NCI-H226 (cell line): Measurements from ENCODE around the gene ANKRD10.
"Not testable (repeated sequence)": the region's sequence is repeated elsewhere in the genome, so short reads cannot be mapped to it uniquely, and the experiment has no call there.

Experiments
- DNase-seq: peaks from one replicate; pipeline ENCODE4 v3.0.0-alpha.2; 2015

The ANKRD10 gene

DNA sequence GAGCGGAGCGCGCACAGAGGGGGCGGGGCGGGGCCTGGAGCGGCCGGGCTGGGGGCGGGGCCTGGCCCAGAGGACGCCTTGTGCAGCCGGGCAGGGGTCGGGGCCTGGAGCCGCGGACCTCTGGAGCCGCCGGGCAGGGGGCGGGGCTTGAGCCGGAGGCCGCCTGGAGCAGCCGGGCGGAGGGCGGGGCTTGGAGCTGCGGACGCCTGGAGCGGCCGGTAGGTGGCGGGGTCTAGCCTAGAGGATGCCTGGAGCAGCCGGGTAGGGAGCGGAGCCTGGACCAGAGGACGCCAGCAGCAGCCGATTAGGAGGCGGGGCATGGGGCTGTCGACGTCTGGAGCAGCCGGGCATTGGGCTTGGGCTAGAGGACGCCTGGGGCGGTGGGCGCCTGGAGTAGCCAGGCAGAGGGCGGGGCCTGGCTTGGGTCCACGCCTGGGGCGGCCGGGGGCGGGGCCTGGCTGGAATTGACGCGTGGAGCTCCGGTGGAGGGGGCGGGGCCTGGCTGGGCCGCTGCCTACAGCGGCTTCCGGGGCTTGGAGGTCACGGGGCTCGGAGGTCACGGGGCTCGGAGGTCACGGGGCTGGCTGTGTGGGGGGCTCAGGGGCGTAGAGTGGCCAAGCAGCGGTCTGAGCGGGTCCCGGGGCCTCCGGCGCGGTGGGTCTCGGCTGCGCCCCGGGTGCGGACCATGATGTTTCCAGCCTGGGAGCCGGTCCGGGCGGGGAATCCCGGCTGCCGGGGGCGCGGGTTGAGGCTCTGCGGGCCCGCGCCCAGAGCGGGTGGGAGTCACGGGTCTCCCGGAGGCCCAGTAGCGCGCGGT lies at the start of gene ANKRD10:
ANKRD10 (minus strand) TSS at position 13 of the 817 bp plus-strand sequence. CDS start 135 bp downstream, outside the sequence.
- peak; percentile 99 for DNase-seq

DNA sequence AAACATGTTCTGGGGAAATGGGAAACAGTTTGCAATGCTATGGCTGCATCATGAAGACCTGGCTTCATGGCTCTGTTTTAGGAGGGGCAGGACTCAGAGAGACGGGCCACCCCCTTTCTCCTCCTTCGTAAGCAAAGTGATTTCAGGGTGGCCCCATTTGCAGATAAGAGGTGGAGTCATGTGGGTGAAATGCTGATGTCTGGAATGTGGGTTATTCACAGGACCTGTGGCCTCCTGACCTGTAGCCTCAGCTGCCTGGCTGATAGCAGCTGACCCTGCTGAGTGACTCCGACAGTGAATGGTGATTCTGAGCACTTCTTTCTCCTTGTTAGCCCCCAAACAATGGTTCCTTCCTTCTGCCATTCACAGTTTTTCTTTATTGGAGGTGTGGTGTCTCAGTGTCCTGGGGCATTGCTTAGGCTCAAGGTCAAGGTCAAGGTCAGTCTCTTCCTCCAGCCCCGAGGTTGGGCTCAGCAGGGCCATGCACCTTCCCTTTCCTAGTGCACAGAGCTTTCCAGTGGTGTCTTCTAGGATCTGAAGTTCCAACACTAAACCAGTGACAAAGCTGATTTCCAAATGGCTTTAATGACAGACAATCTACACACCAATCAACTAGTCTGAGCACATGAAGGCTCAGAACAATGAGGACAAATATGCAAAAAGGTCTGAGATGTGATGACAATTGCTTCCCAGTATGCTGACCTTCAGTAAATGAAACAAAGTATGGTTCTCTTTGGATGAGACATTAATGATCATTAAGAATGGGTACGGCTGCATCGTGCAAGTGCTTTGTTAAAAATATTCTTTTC lies 49.6 kb upstream of the ANKRD10 start:
- no peak for DNase-seq

DNA sequence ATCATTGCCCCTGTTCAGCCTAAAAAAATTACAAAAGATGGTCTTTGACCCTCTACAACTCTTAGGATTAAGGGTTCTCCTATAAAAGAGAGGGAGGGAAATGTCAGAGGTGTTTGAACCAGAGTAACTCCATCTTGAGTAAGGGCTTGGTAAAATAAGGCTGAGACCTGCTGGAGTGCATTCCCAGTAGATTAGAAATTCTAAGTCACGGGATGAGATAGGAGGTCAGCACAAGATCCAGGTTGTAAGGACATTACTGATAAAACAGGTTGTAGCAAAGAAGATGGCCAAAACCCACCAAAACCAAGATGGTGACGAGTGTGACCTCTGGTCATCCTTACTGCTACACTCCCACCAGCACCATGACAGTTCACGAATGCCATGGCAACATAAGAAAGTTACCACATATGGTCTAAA lies 48.7 kb upstream of the ANKRD10 start:
- no peak for DNase-seq

DNA sequence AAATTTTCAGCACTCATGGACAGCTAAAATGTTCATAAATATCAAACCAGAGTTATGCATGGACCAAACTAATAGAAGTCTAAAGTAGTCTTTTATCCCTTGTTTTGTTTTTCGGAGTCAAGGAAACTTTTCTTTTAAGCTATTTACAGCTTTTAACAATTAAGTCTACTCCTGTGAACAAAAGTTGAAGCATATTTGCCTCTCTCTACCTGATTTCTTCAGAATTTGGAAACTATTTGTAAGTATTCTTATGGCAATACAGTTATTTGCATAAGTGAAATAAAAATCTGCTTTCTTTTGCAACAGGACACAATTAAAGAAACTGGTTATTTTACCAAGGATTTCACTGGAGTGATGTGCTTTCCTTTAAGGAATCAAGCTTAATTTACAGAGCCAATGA lies 47.1 kb upstream of the ANKRD10 start:
- no peak for DNase-seq

DNA sequence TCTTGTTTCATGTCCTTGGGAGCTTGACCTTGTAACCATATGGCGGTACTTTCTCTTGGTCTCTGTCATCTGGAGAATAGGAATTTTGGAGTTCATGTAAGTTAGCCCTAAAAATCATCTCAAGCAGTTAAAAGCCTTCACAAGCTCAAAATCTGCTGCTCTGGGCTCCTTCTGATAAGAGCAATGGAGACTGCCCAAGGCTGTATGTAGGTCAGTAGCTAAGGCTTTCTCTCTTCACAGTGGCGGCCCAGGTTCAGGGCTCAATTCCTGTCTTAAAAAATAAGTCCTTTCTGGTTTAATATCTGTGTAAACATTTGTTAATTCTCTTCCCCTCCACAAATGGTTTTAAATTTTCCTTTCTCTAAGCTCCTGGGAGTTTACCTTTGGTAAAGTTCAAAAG lies 45.3 kb upstream of the ANKRD10 start:
- no peak for DNase-seq

DNA sequence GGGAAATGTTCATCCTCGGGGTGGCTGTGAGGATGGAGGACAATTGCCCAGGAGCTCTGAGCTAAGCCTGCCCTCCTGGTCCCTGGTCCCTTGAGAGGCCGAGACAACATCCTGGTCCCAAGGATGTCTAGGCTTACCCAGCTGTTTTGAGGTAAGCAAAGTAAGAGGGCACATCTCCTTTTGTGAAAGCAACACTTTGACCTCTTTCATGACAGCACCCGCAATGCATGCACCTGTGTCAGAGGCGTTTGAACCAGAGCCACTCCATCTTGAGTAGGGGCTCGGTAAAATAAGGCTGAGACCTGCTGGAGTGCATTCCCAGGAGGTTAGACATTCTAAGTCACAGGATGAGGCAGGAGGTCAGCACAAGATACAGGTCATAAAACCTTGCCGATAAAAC lies 43.1 kb upstream of the ANKRD10 start:
- no peak for DNase-seq

DNA sequence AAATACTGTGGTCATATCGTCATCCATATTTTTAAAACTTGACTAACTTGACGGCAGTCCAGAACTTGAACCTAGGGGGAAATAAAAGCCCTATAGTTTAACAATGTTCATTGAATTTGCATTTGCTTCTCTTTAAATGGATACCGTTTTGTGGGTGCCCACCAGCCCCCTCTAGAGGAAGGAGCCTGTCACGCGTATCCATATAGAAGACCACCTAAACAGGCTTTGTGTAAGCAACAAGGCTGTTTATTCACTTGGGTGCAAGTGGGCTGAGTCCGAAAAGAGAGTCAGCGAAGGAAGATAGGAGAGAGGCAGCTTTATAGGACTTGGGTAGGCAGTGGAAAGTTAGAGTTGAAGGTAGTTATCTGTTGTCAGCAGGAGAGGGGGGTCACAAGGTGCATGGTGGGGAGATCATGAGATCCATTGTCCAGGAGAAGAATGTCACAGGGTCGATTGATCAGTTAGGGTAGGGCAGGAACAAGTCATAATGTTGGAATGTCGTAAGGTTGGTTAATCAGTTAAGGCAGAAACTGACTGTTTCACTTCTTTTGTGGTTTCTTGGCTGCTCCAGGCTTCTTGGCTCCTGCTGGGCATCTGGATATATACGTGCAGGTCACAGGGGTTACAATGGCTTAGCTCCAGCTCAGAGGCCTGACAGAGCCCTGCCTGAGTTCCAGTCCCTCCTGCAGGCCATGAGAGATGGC lies 42.5 kb upstream of the ANKRD10 start:
- no peak for DNase-seq

DNA sequence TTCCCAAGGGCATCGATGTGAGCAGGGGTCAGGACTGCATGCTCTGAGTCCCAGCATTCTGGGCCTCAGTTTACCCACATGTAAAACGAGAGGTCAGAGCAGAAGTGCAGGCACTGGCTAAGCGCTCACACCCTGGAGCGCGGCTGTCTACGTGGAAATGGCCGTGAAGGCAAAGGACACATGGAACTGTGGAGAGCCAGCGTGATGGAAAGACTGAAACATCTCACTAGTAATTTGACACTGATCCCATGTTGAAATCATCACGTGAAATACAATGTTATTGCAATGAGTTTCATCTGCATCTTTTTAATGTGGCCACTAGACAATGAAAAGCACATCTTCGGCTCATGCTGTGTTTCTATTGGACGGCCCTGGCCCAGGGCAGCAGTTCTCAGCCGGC lies 41.3 kb upstream of the ANKRD10 start:
- not testable (repeated sequence) for DNase-seq

DNA sequence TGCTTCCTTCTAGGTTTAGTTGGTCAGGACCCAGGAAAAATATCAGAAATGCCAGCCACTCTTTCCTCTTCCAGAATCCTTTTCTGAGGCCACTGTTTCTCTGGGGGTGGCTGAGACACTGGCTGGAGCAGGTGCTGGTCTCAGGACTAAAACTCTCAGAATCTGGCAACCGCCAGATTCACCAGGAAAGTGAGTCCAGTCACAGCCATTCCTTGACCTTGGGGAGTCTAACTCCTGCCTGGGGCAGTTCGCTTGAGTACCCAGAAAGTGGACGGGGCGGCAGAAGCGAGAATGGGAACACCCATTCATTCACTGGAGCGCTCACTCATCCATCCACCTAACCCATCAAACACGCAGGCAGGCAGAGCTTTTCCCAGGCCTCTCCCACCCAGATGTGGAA lies 40.7 kb upstream of the ANKRD10 start:
- not testable (repeated sequence) for DNase-seq

DNA sequence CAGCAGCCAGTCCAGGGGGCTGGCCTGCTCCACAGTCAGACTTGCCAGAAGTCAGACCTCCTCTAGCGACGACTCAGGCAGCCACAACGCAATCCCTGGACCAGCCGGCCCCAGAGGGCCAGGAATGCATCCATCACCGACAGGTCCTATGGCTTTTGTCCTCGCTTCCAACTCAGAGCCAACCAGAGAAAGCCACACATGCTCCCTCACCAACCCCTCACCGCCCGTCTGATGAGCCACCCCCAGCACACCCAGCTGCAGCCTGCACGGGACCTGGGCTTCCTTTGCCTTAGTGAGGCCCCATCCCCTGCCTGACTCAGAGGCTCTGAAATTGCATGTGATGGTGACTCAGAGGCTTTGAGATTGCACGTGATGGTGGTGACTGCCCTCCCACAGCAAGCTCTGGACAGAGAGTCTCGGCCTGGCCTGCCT lies 40.2 kb upstream of the ANKRD10 start:
- peak; percentile 89 for DNase-seq

DNA sequence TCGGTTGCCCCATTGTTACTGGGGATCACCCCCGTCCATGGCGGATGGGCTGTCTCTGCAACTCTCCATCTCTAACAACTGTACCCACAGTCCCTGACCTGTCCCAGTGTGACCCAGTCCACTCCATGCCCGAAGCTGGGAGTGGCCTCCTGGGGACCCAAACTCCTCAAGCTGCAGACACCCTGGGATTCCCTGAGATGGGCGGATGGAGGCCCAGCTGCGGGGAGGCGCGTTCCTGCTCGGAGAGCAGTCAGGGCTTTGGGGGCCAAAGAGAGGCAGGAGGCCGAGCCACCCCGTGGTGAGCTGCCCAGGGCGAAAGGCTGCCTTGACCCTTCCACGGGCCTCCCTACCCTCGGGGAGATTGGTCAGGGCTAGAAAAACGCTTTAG lies 39.7 kb upstream of the ANKRD10 start:
- not testable (repeated sequence) for DNase-seq

DNA sequence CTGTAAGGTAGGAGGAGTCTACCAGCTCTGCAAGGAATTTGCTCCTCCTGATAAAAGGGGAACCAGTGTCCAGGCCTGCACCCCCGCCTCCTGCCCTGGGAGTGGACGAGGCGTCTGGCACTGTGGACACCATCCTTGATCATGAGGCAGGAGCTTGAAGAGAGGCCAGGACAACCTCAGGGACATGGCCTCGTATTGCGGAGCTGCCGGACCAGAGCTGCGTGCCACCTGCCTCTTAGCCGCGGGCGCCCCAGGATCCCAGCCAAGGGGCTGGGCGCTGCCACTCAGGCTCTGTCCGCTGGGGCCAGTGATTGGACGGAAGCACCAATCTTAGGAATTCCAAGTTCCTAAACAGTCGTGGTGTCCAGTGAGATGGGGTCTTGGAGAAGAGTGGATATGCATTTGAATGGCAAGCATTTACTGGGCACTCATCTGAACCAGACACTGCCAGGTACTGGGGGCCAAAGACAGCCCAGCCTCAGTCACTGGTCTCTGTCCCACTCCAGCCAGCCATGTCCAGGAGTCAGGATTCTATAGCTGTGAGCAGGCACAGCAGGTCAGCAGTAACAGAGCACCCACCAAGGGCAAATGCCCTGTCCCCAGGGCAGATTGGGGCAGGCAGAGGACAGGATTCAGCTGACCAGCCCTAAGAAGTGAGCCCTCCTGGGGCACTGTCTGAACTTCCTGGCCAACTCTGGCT lies 39.1 kb upstream of the ANKRD10 start:
- DNase-seq: no peak

DNA sequence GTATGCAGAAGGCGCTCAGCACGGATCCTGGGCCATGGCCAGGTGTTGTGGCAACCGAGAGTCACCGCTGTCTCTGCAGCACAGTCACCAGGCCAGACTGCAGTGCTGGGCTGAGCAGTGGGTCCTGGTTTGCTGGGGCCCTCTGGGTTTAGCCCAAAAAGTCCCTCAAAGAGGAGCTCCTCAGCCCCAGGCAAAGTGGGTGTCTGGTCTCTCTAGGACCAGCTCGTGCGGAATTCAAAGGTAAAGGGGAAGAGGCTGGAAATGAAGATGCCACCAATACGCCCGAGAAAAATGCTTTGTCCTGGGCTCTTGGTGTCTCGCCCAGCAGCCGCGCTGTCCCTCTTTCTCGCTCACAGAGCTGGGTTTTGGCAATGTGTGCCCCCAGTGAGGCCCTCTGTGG lies 38.5 kb upstream of the ANKRD10 start:
- no peak for DNase-seq

DNA sequence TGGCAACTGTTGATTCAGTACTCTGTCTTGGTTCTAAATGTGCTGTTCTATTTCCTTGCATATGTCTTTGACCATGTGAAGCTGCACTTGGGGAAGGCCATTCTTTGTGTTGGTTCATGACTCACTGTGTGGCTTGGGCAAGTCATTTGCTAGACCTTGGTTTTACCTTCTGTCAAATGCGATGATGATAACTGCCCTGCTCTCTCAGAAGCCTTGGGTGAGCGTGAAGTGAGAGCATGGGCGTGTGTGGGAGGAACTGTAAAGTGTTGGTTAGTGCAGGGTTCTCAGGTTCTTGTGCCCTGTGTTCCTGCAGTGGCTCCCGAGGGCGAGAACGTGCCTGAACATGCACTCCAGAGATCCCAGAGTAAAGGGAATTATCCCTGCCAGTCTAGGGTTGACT lies 37.3 kb upstream of the ANKRD10 start:
- not testable (repeated sequence) for DNase-seq

DNA sequence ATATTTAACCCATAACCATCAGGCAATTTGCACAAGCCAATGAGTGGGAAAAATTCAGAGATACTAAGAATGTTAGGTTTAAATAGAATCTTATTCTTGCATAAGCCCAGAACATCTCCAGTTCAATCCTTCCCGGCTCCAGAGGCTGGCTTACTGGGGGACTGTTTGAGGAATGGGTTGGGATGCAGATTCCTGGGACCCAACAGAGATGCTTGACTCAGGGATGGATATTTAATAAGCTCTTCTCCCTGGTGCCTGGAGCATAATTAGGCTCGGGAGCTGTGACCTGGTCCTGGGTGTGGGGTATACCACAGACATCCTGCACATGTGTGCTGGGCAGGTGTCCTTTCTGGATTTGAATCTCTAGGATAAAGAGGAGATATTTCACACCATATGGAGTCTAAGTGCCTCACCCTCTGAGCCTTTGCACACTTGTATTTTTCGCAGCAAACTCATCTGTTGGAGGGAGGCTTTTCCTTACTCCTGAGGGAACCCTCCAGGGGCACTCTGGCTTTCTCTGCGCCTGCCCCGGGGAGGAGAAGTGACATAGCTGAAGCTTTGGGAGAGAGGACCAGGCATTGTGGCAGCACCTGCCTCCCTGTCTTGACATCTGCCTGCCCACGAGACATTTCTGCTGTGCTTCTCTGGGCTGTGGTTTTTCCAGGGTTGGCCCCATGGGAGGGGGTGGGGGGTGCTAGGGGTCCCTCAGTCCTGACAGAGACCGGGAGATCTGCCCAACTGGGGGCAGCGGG lies 36.1 kb upstream of the ANKRD10 start:
- no peak for DNase-seq

DNA sequence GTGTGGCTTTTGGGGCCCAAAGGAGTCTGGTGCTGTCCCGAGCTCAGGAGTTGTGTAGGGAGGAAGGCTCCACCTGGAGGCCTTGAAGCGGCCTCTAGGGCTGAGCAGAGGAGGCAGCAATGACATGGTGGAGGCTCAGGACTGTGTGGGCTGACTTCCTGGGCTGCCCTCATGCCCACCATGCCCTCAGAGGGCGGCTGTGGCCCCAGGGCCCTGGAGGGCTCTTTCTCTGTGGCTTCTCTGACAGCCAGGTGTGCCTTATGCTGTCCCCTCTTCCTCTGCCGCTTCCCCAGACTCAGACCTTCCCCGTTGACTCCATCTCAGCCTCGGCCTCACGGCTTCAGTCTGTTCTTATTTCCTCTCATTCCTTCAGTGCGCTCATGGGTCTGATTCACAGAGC lies 35.5 kb upstream of the ANKRD10 start:
- no peak for DNase-seq

DNA sequence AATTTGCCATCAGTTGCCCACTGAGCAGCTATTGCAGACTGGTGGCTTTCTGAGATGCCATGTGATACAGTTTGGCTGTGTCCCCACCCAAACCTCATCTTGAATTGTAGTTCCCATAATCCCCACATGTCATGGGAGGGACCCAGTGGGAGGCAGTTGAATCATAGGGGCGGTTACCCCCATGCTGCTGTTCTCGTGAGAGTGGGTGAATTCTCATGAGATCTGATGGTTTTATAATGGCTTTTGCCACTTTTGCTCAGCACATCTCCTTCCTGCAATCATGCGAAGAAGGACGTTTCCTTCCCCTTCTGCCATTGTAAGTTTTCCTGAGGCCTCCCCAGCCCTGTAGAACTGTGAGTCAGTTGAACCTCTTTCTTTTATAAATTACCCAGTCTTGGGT lies 34.8 kb upstream of the ANKRD10 start:
- DNase-seq: no peak

DNA sequence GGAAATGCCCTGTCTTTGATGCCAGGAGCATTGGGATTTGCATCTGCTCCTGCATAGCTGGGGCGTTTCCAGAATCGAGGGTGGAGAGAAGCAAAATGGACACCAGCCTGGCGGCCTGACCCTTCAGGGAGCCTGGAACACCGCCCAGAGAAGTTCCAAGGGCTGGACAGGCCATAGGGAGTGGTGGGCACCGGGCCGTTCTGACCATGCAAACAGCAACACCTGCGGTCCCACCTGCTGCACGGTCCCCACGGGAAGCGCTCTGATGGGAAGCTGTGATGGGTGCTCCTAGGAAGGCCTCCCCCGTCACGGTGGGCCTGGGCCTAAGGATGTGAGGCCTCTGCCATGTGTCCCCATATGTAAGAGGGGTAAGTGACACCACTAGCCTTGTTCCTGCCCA lies 34.2 kb upstream of the ANKRD10 start:
- DNase-seq: no peak

DNA sequence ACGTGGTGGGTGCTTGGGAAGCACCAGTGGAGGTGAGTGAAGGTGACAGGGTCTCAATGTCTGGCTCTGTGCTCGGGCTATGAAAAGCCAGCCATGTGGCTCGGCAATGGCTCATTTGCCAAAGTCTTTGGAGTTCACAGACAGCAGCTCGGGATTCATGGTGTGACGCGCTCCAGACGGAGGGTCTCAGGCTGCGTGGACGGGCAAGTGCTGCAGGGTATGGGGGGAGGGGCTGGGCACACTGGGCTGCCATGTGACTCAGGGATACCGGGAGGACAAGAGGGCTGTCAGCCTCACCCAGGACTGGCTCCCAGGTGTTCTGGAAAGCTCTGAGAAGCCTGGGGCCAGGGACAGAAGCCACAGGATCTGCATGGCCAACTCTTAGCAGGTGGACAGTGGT lies 32.5 kb upstream of the ANKRD10 start:
- not testable (repeated sequence) for DNase-seq

DNA sequence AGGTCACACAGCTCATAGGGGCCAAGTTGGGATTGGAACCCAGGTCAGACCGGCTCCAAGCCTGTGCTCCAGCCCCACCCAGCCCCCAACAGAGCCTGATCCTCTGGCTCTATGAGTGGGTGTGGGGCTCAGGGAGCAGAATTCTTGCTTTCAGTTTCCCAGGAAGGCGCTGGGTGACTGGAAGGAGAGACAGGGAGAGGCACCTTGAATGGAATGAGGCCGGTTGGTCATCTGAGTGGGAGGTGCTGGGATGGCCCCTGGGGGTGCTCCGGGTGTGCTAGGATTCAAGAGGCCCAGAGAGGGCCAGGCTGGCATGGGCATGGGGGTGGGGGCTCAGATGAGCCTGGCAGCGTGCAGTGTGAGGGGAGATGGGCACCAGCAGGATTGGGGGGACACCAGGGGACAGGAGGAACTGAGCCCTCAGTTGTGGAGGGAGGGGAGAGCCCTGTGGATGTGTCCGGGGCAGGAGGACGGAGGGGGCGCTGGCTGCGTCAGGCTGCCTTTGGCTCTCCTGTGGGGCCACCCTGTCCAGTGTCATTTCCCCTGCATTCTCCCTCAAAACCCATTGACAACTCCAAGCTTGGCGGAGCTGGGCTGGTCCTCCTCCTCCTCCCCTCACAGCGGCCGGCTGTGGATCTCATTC lies 31.2 kb upstream of the ANKRD10 start:
- DNase-seq: no peak
